NCI-H69 (cell line): ENCODE data around the gene OR4D2.

Experiments used
- DNase-seq: peaks from one replicate; lab custom pipeline; 2025; lab: John Stamatoyannopoulos, UW

Gene OR4D2

DNA sequence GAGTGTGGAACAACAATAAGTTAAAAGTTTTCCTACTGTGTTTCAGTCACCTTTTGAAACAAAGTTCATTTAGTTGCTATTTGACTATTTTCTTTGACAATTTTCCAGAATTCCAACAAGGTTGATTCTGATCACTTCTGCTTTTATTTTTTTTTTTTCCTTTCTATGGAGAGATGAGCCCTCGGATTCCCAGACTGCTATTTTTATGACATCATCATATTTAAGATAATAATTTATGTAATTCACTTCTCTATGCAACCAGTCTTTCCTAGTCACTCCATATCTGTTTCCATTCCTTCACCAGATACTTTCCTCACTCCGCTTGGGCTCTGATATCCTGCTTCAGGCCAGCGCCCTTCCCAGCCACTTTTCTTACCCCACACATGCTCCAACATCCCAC lies 8.1 kb downstream of the OR4D2 start:
- no peak for DNase-seq

DNA sequence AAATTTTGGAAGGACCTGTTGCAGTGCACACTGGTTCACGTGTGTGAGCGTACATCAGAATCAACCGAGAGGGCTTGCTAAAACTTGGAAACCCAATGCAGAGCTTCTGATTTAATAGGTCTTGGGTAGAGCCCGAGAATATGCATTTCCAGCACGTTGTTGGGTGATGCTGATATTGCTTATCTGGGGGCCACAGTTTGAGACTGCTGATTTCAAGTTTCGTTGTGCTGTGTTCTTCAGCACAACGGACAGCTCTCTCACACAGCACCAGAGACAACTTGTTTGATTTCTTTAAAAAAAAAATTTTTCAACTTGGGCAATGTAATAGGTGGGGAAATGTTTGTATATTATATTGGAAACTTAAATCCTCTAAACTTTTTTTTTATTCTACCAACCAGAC lies 9.4 kb downstream of the OR4D2 start:
- DNase-seq, result no peak

DNA sequence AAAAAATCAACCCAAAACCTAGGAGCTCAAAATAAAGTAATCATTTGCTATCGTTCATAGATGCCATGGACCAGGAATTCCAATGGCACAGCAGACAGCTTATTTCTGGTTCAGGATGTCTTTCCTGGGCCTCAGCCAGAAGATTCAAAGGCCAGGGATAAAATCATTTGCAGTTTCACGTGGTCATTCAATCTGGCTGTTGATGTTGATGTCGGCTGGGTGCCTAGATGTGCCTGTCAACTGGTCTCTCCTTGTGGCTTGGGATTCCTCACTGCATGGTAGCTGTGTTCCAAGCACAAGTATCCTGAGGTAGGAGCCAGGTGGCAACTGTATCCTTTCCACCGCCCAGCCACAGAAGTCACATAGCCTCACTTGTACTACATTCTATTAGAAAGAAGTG lies 15.0 kb downstream of the OR4D2 start:
- DNase-seq, result no peak

DNA sequence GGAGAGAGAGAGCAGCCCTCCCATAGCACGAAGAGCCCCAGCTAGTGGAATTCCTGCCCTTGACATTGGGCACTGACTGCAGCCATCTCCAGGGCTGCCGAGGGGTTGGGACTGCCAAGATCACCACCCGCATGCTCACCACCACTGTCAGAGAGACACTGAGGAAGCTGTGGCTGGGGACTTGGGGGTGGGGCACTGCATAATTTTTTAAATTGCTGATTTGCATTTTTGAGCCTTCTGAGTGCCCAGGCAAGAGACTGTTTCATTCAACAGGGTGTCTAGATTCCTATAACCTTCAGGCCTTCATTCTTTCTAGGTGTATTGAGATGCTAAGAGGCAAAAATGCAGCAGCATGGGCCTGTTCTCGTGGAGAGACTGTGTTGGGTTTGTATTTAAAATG lies 16.7 kb downstream of the OR4D2 start:
- no peak for DNase-seq

DNA sequence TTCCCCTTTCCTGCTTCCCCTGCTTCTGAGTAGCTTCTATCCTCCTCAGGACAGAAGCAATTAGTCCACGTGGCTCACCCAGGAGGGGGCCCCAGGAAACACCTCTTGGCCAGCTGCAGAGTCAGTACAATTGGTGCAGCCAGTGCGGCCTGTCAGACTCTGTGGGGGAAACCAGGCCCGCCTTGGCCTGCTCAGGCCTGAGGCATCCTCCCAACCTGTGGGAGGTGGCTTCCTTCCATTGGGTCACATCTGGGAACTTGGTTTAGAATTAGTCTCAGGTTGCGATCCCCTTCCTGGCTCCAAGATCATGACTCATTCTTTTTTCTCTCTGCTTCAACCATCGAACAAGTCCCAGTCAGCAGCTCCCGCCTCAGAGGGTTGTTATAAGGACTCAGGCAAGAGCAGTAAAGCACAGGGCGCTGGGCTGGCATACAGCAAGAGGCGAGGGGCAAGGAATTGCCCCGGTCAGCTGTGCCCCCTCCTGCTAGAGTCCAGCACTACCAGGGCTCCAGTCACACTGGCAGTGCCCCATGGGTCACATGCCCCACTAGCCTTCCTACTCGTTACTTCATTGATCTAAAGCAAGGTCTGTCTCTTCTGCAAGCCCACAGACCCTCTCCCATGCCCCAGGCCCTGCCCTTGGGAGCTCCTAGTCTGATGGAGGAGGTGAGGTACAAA lies 17.7 kb downstream of the OR4D2 start:
- DNase-seq, result peak; percentile 66

DNA sequence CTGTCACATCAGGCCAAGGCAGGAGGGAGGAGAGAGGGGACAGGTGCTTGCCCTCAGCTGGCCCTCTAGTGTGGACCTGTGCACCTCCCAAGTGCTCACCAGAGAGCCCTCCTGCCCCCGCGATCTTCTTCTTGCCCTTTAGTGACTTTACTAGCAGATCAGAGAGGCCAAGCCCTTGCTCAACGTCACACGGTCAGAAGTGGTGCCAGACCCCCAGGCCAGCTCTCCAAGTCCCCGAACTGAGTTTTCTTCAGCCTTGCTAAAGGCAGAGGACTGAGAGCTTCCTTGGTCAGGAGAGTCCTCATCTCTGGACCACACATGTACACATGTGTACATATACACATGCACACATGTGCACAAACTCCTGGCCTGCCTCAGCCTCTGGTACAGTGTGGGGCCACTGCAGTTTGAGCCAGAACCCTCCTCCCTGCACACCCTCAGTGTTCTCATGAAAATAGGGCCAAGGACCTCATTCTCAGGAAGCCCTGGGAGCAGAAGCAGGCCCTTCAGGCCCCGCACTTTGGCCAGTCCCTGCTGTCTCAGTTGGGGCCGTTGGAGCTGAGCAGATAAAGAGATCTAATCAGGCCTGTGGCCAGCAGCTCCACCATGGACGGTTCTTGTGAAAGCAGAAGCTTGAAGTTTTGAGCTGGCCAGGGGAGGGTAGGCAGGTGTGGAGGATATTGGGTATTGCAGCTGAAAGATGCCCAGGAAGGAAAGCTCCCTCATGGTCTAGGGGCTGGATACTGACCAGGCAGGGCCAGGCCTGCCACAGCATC lies 18.4 kb downstream of the OR4D2 start:
- DNase-seq, result no peak

DNA sequence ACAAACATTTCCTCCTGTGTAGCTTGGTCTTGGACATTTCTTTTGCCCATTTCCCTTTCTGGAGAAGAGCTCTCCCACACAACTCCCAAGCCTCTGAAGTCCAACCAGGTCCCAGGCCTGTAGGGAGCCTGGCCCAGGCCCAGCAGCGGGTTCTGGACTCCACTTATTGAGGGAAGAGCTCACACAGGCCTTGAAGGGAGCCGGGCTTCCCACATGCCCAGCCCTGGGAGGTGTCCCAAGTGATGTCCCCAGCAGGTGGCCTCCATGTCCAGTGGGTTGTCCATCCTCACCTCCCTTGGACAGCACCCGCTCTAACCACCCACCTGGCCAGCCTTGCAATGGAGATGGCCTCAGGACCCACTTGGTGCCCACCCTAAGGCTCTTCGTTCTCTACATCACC lies 19.8 kb downstream of the OR4D2 start:
- no peak for DNase-seq

DNA sequence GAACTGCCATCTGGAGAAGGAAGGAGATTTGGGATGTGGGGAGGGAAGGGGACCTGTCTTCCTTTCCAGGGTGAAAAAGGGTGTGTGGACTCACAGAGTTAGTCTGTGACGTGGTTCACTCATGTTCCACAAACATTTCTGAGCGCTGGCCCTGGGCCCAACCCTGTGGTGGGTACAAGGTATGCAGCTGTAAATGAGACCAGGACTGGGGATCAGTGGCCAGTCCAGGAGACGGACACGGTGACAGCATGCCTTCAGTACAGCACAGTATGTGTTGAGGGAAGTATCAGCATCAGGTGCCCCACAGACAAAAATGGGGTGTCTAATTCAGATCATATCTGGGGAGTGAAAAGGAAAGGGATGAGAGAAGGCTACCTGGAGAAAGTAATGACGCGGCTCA lies 20.3 kb downstream of the OR4D2 start:
- no peak for DNase-seq

DNA sequence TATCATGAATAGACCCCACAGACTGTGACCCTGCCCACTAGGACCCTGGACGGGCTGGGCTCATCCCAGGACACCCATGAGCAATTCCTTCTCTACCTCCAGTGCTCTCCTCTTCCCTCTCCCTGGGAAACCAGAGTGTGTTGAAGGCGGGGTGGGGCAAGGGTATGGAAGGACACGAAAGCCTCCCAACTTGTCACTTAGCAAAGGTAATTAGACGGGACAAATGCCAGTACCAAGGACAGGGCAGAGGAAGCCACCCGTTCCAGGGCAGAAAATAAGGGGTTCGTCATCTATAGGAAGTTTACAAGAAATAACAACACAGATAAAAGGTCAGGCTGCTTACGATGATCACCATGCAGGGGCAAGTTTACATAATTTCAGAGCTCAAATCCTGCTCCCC lies 20.9 kb downstream of the OR4D2 start:
- DNase-seq, result no peak

DNA sequence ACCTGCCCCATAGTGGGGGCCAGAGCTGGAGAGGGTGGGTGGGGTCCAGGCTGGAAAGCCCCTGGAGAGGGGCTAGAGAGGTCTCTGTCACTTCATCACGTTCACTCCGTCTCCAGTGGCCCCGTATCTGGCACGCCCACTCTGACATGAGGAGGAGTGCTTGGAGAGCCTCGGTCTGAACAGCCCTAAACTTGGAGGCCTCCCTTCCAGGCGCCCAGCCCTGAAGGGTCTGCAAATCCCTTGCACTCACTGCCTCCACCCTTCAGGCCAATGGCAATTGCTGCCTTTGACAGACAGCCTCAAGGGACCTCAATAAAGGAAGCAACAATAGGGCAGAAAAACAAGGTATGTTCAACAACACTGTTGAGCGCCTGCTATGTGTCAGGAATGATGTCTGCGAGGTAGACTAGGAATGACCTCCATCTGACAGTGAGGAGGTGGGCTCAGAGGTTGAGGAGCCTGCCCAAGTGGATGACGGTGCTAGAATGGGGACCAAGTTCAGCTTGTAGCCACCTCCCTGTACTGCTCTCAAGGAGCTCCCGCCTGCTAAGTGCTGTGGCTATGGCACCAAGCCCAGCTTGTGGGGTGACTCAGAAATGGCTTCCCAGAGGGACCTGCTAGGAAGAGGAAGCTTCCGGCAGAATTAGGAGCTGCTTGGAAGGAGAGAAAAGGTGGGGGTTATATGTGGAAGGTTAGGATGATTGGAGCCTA lies 22.8 kb downstream of the OR4D2 start:
- peak; percentile 43 for DNase-seq

DNA sequence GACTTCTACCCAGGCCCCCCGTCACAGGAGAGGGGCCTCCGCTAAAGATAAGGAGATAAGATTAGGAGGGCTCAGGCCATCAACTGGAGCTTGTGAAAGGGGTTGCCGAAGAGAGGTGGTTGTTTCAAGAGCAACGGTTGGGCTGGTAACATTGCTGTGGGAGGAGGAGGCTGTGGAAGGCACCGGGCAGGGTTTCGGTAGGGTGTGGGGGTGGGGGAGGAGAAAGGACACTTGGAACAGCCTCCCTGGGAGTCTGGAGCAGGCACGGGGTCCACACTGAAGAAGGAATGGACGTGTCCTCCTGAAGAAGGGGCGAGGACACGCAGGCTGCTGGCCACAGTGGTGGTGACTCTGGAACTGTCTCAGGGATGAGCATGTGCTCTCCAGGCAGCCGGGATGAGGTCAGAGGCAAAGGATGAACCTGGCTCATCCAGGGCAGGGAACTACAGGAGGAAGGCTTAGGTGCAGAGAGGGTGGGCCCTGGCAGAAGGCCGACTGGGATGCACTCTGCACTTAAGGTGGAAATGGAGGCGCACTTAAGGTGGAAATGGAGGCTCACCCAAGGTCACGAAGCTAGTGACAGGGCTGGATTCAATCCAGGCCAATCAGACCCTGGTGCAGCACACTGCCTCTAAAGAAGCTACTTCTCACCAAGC lies 24.6 kb downstream of the OR4D2 start:
- DNase-seq, result peak; percentile 14

DNA sequence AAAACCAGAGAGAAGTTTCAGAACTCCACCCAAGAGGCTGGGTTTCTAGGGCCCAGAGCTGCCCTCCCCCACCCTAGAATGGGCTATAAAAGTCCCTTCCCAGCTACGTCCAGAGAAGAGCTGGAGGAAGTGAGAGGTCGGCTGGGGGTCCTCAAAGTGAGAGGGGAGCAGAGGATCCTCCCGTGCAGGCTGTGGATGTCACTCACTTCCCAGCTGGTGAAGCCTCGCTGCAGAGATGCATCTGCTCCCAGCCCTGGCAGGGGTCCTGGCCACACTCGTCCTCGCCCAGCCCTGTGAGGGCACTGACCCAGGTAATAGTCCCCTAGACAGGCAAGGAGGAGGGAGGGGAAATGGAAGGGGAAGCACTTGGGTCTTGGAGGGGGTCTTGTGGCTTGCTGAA lies 25.8 kb downstream of the OR4D2 start, which contains the start of gene EPX:
EPX (plus strand) TSS at position 115 of the 400 bp plus-strand sequence; CDS start at position 236, 121 bp downstream.
- no peak for DNase-seq

DNA sequence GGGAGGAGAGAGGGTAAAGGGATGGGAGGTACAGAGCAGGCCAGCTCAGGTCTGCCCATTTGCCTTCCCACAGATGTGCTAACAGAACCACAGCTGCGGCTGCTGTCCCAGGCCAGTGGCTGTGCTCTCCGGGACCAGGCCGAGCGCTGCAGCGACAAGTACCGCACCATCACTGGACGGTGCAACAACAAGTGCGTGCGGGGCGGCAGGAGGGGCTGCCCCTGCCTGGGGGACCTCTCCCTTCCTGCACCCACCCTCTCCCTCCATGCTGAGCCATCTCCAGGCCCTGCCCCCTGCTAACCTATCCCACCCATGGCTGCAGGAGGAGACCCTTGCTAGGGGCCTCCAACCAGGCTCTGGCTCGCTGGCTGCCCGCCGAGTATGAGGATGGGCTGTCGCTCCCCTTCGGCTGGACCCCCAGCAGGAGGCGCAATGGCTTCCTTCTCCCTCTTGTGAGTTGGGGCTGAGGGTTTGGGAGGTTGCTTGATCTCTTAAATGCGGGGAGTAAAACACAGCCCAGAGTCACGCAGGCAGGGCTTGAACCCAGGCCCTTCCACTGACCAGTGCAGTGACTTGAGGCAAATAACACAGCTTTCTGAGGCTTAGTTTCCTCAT lies 27.0 kb downstream of the OR4D2 start:
- no peak for DNase-seq

DNA sequence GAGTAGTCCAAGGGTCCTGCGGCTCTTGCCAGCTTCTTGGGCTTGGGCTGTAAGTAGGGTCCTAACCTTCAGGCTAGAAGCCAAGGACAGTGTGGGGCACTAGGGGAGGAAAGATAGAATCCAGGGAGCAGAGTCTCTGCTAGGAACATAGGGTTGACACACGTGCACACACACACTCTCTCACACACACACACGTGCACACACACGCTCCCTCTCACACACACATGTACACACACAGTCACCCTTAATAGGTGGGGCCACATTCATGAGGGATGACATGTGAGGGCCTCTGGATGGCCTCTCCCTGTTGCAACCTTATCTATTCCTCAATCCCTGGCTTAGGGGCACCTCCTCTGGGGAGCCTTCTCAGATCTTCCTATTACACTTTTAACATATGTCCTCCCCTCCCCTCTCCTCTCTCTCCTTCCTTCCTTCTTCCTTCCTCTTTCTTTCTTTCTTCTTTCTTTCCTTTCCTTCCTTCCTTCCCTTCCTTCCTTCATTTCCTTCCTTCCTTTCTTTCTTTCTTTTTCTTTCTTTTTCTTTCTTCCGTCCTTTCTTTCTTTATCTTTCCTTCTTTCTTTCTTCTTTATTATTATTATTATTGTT lies 28.8 kb downstream of the OR4D2 start:
- DNase-seq, result no peak

DNA sequence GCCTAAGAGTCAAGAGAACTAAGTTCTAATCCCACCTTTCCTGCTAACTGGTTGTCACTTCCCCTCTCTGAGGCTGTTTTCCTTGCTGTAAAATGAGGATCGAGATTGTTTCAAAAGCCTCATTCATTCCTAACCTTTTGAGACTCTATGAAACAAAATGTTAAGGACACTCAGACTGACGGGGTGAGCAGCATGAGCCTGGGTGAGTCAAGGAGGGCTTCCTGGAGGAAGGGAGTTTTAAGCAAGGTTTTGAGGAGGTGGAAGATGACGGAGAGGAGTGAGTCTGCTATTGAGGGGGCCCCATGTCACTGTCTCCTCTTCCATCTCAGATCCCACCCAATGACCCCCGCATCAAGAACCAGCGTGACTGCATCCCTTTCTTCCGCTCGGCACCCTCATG lies 29.8 kb downstream of the OR4D2 start:
- no peak for DNase-seq

DNA sequence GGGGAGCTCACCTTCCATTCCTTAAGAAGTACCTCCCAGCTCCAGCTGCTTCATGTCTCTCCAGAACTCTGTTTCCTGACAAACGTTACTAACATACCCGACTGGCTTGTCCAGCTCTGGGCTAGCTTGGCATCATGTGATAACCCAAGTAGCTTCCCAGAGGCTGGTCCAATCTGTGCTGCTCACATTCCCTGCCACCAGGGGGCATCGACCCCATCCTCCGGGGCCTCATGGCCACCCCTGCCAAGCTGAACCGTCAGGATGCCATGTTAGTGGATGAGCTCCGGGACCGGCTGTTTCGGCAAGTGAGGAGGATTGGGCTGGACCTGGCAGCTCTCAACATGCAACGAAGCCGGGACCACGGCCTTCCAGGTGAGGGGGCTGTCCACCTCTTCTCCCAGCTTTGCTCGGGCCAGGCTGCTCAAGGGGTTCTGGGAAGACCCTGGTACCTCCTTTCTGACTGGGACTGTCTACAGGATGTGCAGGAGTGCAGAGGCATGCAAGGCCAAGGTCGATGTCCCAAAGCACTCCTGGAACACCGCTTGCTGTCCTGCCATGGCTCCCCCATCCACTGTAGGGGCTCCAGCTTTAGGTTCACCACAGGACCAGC lies 33.3 kb downstream of the OR4D2 start:
- peak; percentile 75 for DNase-seq

DNA sequence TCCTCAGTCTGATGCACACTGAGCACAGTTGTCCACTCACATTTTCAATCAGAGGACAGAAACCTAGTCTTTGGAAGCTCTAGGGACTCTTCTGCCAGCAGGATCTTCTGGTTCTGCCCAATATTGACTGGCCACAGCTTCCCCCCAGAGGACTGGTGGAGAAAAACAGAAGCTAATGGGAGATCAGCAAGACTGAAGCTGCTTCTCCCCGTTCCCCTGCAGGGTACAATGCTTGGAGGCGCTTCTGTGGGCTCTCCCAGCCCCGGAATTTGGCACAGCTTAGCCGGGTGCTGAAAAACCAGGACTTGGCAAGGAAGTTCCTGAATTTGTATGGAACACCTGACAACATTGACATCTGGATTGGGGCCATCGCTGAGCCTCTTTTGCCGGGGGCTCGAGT lies 36.1 kb downstream of the OR4D2 start:
- DNase-seq, result no peak

DNA sequence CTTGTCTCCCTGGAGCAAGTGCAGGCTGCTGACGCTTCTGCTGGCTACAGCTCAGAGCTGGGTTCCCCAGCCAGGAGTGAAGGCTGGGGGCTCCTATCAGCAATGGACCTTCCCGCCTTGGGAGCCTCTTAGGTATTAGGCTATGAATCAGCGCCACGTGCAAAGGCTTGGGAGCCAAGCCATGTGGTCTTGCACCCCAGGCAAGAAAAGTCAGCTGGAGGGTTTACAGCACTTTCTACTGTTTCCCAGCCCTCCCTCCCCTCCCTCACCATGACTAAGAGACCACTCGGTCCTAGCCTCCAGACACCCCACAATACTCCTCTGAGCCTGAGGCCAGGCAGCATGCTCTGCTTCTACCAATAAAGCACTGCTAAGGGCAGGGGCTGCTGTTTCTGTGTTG lies 38.0 kb downstream of the OR4D2 start:
- DNase-seq, result no peak

DNA sequence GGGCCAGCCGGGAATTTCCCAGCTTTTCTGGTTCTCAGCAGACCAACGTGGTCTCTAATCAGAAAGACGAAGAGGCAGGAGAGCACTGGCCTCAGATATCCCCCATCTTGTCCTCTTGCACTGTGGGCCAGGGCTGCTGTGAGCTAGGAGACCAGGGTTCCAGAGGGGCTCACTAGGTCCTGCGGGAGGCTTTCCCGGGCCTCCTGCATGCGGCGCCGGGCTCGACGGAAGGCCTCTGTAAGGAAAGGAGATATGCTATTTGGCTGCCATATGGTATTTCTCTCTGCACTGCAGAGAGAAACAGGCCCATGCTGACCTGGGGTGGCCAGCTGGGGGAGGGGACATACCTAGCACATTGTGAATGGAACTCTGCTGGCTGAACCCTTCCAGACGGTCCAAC lies 39.2 kb downstream of the OR4D2 start:
- DNase-seq, result no peak

DNA sequence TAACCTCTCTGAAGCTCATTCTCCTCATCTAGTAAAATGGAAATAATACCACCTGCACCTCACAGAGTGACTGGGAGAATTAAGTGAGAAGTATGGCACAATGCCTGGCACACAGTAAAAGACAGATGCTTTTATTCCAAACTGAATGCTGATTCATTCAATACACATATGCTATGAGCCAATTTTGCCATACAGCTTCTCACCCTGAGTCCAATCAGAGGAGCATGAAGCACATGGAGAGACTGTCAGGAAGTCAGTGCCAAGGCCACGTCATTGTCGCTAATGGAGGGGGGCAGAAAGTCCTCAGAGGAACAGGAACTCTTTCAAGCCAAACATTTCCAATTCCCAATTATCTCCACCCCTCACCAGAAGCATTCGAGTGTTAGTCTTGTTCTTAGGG lies 40.7 kb downstream of the OR4D2 start:
- no peak for DNase-seq

DNA sequence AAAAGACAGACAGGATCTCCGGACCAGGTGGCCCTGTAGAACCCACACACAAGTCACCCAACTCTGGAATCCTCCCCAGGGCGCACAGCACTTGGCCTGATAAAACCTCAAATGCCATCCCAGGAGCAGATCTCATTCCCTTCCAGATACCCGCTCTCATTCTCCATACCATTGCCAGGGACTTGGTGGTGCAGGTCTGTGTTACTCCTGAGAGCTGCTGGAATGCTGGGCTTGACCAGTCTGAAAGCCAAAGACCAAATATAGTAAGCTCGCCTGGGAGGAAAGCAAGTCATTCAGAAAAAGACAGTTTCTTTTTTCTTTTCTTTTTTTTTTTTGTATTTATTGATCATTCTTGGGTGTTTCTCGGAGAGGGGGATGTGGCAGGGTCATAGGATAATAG lies 41.6 kb downstream of the OR4D2 start:
- DNase-seq, result no peak
